ENCODE measurements around the gene ADSS1.

GRCh38 chr14:104687601-104688504 is 36.2 kb upstream of the ADSS1 start:
- TF ChIP-seq CTCF (IDR thresholded peaks at IDR 0.05) = no peak
- peak; percentile 95 to 96 for TF ChIP-seq POLR2A (IDR thresholded peaks at IDR 0.05)

Data from Peyer's patch (tissue), 4 donors.